ENCODE results near the gene ZNF593.

- TF ChIP-seq CTCF (IDR thresholded peaks at IDR 0.05) (no peak), EP300 (IDR thresholded peaks at IDR 0.05) (no peak)
Measured at GRCh38 chr1:26142159-26142558, 27.5 kb upstream of the ZNF593 start.
